Natural killer cell treated with Interleukin-12 subunit alpha and Interleukin-12 subunit beta and Interleukin-15 and Interleukin-18, amount 100 ng/mL, for 72 hours (primary cell): Measurements from ENCODE around the gene UCP3. TPM values are rescaled to one million over a fixed set of nuclear protein-coding genes. Genes with fewer than 3 reads are reported as not detected.

Experiments used
- ATAC-seq, 2 donors: fragments of 150-1000 bp; cut with Tn5 transposase in 1 of 2; sonication (Bioruptor Pico), chemical (Tn5 transposase) in 1 of 2; 2 replicates each; pipeline ENCODE4 v1.10.0; 2021
- DNase-seq: peaks from one replicate; pipeline ENCODE4 v3.0.0; 2022; ENCODE audit warnings: low spot score
- H3K27ac Mint-ChIP-seq, 2 donors: 1 replicate in 1 of 2; 2 replicates in 1 of 2; pipeline ENCODE4 v1.8.0; 2022; ENCODE audit warnings: mixed read lengths in 2 of 2, mild to moderate bottlenecking in 1 of 2, moderate library complexity in 1 of 2
- H3K27me3 Mint-ChIP-seq, 2 donors: 1 replicate in 1 of 2; 2 replicates in 1 of 2; pipeline ENCODE4 v1.8.0; 2022; ENCODE audit warnings: mixed read lengths in 2 of 2
- H3K36me3 Mint-ChIP-seq: one replicate; pipeline ENCODE4 v1.8.0; 2022; ENCODE audit warnings: mixed read lengths
- H3K4me1 Mint-ChIP-seq, 2 donors: 1 replicate in 1 of 2; 2 replicates in 1 of 2; pipeline ENCODE4 v1.8.0; 2022; ENCODE audit warnings: low read depth in 2 of 2, mixed read lengths in 2 of 2, mild to moderate bottlenecking in 1 of 2
- H3K4me3 Mint-ChIP-seq: one replicate; pipeline ENCODE4 v1.8.0; 2022; ENCODE audit warnings: mixed read lengths
- H3K9me3 Mint-ChIP-seq: 2 replicates; pipeline ENCODE4 v1.8.0; 2022; ENCODE audit warnings: mixed read lengths
- total RNA-seq, 2 donors: library from RNA; stranded (reverse); gene quantifications; one replicate each; pipeline ENCODE4 v1.2.3, GENCODE V29; 2022

The UCP3 gene, protein sequence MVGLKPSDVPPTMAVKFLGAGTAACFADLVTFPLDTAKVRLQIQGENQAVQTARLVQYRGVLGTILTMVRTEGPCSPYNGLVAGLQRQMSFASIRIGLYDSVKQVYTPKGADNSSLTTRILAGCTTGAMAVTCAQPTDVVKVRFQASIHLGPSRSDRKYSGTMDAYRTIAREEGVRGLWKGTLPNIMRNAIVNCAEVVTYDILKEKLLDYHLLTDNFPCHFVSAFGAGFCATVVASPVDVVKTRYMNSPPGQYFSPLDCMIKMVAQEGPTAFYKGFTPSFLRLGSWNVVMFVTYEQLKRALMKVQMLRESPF
- total RNA-seq, result 1 to 10 TPM; 5.2 to 7.2 TPM

DNA sequence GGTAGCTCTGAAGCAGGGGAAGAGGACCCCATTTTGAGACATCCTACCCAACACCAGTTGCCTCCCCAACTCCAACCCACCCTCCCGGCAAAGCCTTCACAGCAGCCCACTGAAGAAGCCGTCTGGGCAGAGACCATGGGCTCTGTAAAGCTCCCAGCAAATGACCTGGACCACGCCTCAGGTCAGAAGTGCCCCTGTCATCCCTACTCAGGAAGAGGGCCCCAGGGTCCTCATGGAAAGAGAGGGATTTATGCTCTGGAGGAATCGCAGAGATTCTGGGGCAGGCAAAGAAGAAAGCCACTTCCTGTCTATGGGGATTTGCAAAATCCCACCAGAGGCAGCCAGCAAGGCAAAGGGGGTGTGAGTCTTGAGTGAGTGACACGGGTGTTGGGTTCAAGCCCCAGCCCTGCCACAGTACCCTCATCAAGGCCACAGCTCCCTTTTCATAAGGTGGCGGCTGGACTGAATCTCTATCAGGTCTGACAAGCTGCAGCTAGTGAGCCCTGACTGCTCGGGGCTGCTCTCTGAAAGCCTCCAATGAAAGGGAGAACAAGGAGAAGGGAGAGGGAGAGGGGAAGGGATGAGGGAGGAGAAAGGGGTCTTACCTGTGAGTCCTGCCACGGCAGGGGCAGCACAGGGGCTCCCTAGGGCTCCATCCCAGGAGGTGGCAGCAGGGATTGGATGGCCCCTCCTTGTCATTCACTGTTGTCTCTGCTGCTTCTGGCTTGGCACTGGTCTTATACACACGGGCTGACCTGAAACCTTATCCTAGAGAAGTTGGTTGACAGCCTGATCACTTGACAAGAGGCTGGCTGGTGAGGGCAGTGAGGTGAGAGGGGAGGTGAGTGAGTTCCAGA is at the start of gene UCP3:
Gene UCP3, minus strand, starts transcription at position 713 of the 857 bp plus-strand sequence. CDS start 2,043 bp downstream, outside the sequence.
- DNase-seq (no peak), ATAC-seq (no peak)
- peak within 1 kb of the TSS; percentile 32 for H3K4me3 Mint-ChIP-seq
- H3K9me3 Mint-ChIP-seq, result no peaks in the 10 kb centered on the region
- H3K27ac Mint-ChIP-seq, result peak within 1 kb of the TSS; percentile 88 to 93
- H3K4me1 Mint-ChIP-seq, result peaks cover 49 to 60% of the 10 kb centered on the region in 2 donors
- H3K36me3 Mint-ChIP-seq, result no peaks in the 10 kb centered on the region
- no peaks in the 10 kb centered on the region for H3K27me3 Mint-ChIP-seq

DNA sequence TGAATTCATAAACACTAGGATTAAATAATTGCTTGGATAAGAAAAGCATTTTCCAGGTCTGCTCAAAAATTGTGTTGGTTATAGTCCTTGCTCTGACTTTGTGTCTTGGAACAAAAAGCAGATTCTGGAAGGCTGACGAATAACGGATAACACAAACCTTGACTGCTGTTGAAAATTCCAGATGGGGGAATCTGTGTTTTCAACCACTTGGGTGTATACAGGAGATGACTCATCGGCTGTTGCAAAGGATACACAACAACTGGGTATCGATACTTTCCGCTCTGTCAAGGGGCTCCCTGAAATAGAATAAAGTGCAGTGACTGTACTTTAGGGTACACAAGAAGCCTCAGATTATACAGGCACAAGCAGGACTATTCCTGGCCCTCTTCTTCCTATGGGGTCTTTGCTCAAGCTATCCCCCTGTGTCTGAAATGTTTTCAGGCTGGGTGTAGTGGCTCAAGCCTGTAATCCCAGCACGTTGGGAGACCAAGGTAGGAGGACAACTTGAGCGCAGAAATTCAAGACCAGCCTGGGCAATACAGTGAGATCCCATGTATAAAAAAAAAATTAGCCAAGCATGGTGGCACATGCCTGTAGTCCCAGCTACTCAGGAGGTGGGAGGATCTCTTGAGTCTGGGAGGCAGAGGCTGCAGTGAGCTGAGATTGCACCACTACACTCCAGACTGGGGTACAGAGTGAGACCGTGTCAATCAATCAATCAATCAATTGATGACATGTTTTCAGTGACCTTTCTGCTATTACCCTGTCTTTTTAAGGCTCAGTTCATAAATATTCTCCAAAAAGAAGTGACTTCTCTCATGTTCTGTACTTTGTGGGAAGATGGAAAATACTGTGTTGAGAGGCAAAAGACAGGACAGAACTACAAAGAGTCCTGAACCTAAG is 48.6 kb upstream of the UCP3 start:
- Mint-ChIP-seq H3K36me3 (peaks cover 9% of the 10 kb centered on the region), H3K4me3 (no peak overlapping the region)

DNA sequence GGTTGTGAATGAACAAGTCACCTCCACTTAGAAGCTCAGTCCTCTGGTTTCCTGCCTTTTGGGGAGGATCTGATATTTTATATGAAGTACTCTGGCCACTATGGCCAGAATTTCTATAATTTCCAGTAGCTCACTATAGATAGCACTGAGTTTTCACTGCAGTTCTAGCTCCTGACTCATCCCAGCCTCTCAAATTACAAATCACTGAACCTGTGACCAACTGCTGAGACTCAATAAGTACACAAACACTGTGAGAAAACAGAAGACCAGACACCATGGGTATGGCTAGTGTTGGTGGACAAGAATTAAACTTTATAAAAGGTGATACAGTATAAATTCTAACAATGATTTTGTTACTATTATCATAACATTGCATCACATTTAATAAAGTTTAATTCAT is 47.1 kb upstream of the UCP3 start:
- peaks cover 4% of the 10 kb centered on the region for H3K36me3 Mint-ChIP-seq

More for the DNA sequence above, 48.6 kb upstream of the UCP3 start:
- Mint-ChIP-seq H3K27ac (no peak overlapping the region), H3K27me3 (no peaks in the 10 kb centered on the region), H3K4me1 (peaks cover 18% of the 10 kb centered on the region in 2 donors), H3K9me3 (peaks cover 3% of the 10 kb centered on the region)
- DNase-seq (no peak), ATAC-seq (no peak)

DNA sequence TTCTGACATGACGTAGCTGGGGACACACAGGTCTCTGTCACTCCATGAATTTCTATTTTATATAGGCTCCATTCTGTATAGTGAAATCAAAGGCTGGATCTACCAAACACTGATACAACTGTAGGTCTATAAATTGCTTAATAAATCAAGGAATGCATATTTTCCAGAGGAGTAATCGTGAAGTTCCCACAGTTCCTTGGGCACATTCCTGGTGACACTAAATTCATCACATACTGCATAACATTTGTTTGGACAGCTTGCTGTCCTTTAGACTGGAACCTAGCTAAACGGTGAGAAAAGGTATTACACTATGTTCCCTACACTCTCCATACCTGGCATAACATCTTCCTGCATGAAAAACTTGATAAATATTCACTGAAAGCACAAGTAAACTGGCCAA is 41.6 kb upstream of the UCP3 start:
- no peaks in the 10 kb centered on the region for H3K9me3 Mint-ChIP-seq
- H3K4me1 Mint-ChIP-seq, result peaks cover 4 to 6% of the 10 kb centered on the region in 2 donors
- no peak overlapping the region for H3K4me3 Mint-ChIP-seq
- peaks cover 4% of the 10 kb centered on the region for H3K36me3 Mint-ChIP-seq
- ATAC-seq, result no peak
- no peaks in the 10 kb centered on the region for H3K27me3 Mint-ChIP-seq
- DNase-seq, result no peak
- H3K27ac Mint-ChIP-seq, result no peak overlapping the region

More for the DNA sequence above, 47.1 kb upstream of the UCP3 start:
- Mint-ChIP-seq H3K4me3 (no peak overlapping the region), H3K4me1 (peaks cover 11 to 13% of the 10 kb centered on the region in 2 donors), H3K9me3 (peaks cover 3% of the 10 kb centered on the region), H3K27ac (peak overlapping the region; percentile 28 to 51), H3K27me3 (no peaks in the 10 kb centered on the region)
- ATAC-seq (no peak), DNase-seq (no peak)

DNA sequence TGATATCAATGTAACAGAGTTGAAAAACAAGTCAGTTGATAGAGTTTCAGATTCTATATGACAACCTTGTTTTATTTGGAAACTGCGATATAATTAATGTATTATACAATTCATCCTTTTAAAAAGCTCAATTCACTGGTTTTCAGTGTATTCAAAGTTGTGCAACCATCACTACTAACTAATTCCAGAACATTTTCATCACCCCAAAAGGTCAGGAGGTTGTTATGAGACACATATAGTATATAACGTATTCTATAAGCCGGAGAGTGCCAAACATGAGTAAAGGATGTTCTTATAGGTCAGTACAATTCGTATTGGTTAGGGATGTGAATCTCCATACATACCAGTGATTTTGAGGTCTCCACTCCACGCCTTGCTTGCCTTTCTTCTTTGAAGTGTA is 40.1 kb upstream of the UCP3 start:
- Mint-ChIP-seq H3K4me1 (no peaks in the 10 kb centered on the region), H3K27me3 (no peaks in the 10 kb centered on the region), H3K9me3 (no peaks in the 10 kb centered on the region), H3K36me3 (peaks cover 4% of the 10 kb centered on the region), H3K4me3 (no peak overlapping the region), H3K27ac (no peak overlapping the region)
- DNase-seq (no peak), ATAC-seq (no peak)

DNA sequence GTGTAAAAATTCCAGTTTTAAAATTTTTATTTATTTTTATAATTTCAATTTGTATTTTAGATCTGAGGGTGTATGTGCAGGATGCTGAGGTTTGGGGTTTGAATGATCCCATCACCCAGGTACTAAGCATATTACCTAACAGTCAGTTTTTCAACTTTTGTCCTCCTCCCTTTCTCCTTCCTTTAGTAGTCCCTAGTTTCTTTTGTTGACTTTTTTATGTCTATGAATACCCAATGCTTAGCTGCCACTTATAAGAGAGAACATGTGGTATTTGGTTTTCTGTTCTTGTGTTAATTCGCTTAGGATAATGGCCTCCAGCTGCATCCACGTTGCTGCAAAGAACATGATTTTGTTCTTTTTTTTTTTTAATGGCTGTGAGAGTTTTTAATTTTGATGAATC is 35.7 kb upstream of the UCP3 start:
- DNase-seq, result no peak
- peaks cover 6% of the 10 kb centered on the region in 2 donors for H3K4me1 Mint-ChIP-seq
- H3K27ac Mint-ChIP-seq, result peak overlapping the region in 1 of 2 donors; percentile 48

DNA sequence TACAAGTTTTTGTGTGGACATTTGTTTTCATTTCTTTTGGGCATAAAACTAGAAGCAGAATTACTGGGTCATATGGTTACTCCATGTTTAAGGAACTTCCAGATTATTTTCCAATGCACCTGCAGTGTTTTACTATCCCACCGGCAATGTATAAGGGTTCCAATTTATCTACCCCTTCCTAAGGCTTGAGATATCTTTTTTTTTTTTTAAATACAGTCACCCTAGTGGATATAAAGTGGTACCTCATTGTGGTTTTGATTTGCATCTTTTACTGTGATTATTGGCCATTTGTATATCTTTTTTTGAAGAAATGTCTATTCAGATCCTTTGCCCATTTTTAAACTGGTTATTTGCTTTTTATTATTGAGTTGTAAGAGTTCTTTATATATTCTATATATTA is 34.6 kb upstream of the UCP3 start:
- Mint-ChIP-seq H3K27ac (no peak overlapping the region), H3K4me3 (no peak overlapping the region), H3K36me3 (peaks cover 16% of the 10 kb centered on the region), H3K9me3 (no peaks in the 10 kb centered on the region), H3K27me3 (no peaks in the 10 kb centered on the region), H3K4me1 (peaks cover 6% of the 10 kb centered on the region in 2 donors)
- no peak for ATAC-seq
- DNase-seq, result no peak

More for the DNA sequence above, 35.7 kb upstream of the UCP3 start:
- Mint-ChIP-seq H3K36me3 (peaks cover 11% of the 10 kb centered on the region), H3K27me3 (no peaks in the 10 kb centered on the region), H3K9me3 (no peaks in the 10 kb centered on the region), H3K4me3 (no peak overlapping the region)
- no peak for ATAC-seq

DNA sequence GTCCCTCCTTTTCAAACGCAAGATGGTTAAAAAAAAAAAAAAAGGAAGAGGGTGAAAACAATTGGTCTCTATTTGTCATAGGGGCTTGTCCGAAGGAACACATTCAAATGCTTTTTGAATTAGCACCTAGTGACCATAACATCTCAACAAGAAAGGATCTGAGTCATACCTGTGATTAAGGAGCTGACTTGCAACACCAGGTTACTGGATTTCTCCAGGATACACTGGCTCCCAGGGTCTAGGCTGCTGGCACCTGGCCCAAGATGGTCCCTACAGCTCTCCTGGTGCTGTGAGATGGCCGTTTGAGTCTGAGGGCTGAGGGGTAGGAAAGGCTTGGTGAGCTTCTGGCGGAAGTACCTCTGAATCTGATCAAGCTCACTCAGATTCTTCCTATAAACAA is 28.4 kb upstream of the UCP3 start:
- Mint-ChIP-seq H3K9me3 (no peaks in the 10 kb centered on the region), H3K4me1 (peaks cover 6% of the 10 kb centered on the region in 2 donors), H3K27me3 (no peaks in the 10 kb centered on the region), H3K4me3 (no peak overlapping the region), H3K36me3 (peaks cover 24% of the 10 kb centered on the region), H3K27ac (no peak overlapping the region)
- DNase-seq, result no peak
- ATAC-seq, result no peak

DNA sequence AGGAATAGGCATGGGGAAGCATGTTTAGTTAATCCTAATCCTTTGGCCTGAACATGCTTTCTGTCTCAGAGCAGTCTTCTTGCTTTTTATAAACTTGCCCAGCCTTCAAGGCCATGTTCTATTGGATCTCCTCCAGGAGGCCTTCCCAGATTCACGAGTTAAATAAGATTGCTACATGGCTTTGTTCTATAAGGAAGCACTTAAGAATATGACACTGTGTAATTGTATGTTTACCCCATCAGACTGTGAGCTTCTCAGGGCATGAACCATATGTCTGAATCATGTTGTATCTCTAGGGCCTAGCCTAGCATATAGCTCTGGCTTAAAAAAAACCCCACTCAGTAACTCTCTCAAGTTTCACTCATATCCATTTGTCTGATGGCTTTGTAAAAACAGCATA is 26.4 kb upstream of the UCP3 start:
- DNase-seq (no peak), ATAC-seq (no peak)
- Mint-ChIP-seq H3K4me1 (peaks cover 17 to 18% of the 10 kb centered on the region in 2 donors), H3K4me3 (no peak overlapping the region), H3K27ac (peak overlapping the region in 1 of 2 donors; percentile 10), H3K36me3 (peaks cover 14% of the 10 kb centered on the region), H3K9me3 (no peaks in the 10 kb centered on the region), H3K27me3 (no peaks in the 10 kb centered on the region)

DNA sequence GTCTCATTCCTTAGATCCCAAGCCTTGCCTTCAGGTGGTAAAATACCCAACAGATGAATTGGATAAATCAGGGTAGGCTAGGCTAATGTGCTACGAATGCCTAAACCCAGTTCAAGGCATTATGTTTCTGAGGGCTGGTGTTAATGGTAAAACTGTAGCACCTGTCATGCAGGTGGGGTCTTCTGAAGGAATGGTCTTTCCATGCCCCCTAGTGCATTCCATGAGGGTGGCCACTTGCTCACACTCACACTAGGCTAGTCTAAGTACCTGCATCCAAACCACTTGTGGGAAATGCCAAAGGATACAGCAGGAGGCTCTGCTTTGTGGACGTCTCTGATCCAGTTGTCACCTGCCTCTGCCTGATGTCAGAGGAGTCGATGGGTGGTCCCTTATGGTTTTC is 24.2 kb upstream of the UCP3 start:
- H3K27me3 Mint-ChIP-seq, result no peaks in the 10 kb centered on the region
- H3K4me3 Mint-ChIP-seq, result no peak overlapping the region
- H3K9me3 Mint-ChIP-seq, result no peaks in the 10 kb centered on the region
- H3K4me1 Mint-ChIP-seq, result peaks cover 32 to 33% of the 10 kb centered on the region in 2 donors
- no peak for DNase-seq
- ATAC-seq, result no peak
- H3K27ac Mint-ChIP-seq, result no peak overlapping the region
- H3K36me3 Mint-ChIP-seq, result peaks cover 4% of the 10 kb centered on the region

DNA sequence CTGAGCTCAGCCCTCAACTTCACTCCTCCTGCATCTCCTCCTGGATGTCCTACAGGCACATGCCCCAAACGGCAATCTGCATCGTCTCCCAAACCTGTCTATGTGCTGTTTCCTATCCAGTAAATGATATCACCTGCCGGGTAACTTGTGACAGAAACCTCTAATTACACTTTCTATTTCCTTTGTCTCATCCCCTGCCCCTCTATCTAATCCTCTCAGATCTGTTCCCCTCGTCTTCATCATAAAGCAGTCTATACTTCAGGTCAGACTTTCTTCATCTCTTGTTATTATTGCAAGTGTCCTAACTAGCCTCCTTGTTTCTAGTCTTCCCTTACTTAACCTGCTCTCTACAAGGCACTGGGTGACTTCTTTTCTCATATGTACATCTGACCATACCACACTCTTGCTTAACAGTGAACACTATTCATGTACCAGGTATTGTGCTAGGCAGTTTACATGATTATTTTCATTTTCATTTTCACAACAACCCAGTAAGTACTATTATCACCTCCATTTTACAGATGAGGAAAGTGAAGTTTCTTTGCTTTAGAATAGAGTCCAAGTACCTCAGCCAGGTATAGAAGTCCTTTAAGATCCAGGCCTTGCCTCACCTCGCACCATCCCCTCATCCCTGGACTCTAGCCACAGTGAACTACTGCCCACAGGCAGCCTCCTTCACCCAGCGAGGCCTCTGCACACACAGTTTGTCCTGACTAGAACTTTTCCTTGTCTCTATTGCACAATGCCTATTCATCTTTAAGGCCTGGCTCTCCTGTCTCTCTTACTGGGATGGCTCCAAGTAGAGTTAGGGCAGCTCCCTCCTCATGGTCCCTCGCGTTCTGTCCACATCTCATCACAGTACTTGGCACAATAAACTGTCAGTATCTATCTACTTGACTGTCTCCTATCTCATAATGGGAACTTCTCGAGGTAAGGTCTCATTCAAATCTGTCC is 22.1 kb upstream of the UCP3 start:
- DNase-seq, result no peak
- H3K27me3 Mint-ChIP-seq, result no peaks in the 10 kb centered on the region
- peaks cover 42% of the 10 kb centered on the region in 2 donors for H3K4me1 Mint-ChIP-seq
- H3K27ac Mint-ChIP-seq, result peak overlapping the region; percentile 84 to 88
- H3K9me3 Mint-ChIP-seq, result no peaks in the 10 kb centered on the region
- H3K4me3 Mint-ChIP-seq, result peak overlapping the region; percentile 82
- ATAC-seq, result peak; percentile 92 to 94
- peaks cover 1% of the 10 kb centered on the region for H3K36me3 Mint-ChIP-seq

DNA sequence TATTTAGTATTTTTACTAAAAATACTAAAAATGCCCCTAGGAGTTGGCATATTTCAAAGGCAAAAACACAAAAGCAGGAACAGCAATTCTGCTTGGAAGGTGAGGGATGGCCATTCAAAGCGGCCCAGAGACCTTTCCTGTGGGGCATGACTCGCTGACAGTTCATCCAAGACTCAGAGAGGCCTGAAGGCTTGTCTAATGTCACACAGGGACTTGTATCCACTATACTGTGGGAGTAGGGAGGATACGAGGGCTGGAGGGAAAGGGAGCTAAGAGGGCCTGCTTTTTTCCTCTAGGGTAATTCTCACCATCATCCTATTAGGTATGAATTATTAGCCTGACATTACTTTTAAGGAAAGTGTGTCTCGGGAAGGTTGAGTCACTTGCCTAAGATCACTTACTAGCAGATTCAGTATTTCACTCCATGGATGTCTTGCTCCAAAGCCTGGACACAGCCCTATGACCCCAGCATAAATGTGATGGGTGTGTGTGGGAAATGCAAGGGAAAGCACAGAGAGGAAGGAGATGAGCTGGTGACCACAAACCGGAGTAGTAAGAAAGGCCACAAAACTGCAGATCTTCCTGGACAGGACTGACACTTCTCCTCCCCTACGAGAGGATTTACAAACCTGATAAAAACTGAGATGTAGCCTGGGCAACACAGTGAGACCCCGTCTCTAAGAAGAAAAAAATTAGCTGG is 16.7 kb upstream of the UCP3 start:
- DNase-seq (no peak), ATAC-seq (peak; percentile 66 to 72)
- no peaks in the 10 kb centered on the region for H3K9me3 Mint-ChIP-seq
- H3K4me1 Mint-ChIP-seq, result peaks cover 51 to 52% of the 10 kb centered on the region in 2 donors
- H3K27ac Mint-ChIP-seq, result no peak overlapping the region
- peaks cover 13% of the 10 kb centered on the region for H3K36me3 Mint-ChIP-seq
- peak overlapping the region; percentile 77 for H3K4me3 Mint-ChIP-seq
- H3K27me3 Mint-ChIP-seq, result no peaks in the 10 kb centered on the region
